GM18858 (cell line): ENCODE measurements around the gene PNMA6E.

ENCODE experiments used
- ATAC-seq: cut with Tn5 transposase; IDR thresholded peaks from one replicate; pipeline ENCODE4 v1.9.1; 2021; ENCODE audit not compliant: unreplicated experiment

Gene PNMA6E

GRCh38 chrX:153435845-153436244, 34.7 kb upstream of the PNMA6E start:
- no peak for ATAC-seq

GRCh38 chrX:153434801-153435200, 33.7 kb upstream of the PNMA6E start:
- ATAC-seq = no peak

GRCh38 chrX:153433781-153434285, 32.7 kb upstream of the PNMA6E start:
- ATAC-seq = no peak

DNA sequence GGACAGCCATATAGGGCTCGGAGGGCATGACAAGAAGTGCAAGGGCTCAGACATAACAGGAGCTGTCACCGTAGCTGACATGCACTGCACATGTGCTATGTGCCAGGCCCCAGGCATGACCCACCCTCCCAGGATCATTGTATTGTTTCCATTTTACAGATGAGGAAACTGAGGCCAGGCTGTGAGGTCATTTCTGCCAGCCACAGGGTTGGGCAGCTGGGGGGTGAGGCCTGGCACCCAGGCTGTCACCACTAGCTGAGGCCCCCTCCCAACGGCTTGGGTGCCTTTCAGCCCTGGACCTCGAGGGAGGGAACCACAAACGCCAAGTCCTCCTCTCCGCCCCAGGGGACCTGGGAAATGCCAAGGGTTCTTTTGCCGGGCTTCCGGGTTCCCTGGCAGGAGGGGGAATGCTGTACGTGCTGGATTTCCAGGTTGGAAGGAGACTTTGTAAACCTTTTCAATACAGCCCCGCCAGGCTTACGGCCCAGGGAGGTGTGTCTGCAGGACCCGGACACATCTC, 32.1 kb upstream of the PNMA6E start:
- no peak for ATAC-seq

- ATAC-seq = no peak
These were observed 29.6 kb upstream of the PNMA6E start for GRCh38 chrX:153430796-153431195.

DNA sequence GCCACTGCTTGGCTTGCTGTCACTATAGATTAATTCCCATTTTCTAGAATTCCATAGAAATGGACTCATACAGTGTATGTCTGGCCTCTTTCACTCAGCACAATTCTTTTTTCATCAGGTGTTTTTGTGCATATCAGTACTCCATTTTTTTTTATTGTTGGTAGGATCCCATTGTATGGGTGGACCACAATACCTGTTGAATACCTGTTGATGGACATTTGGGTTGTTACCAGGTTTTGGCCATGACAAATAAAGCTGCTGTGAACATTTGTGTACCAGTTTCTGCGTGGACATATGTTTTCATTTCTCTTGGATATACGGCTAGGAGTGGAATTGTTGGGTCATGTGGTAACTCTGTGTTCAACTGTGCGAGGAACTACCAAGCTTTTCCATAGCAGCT, 25.1 kb upstream of the PNMA6E start:
- ATAC-seq = no peak

- no peak for ATAC-seq
These were observed 22.5 kb upstream of the PNMA6E start for GRCh38 chrX:153423652-153424051.

GRCh38 chrX:153421856-153422255, 20.7 kb upstream of the PNMA6E start:
- no peak for ATAC-seq

GRCh38 chrX:153420851-153421599, 19.9 kb upstream of the PNMA6E start:
- no peak for ATAC-seq

GRCh38 chrX:153417637-153418036, 16.5 kb upstream of the PNMA6E start:
- no peak for ATAC-seq

DNA sequence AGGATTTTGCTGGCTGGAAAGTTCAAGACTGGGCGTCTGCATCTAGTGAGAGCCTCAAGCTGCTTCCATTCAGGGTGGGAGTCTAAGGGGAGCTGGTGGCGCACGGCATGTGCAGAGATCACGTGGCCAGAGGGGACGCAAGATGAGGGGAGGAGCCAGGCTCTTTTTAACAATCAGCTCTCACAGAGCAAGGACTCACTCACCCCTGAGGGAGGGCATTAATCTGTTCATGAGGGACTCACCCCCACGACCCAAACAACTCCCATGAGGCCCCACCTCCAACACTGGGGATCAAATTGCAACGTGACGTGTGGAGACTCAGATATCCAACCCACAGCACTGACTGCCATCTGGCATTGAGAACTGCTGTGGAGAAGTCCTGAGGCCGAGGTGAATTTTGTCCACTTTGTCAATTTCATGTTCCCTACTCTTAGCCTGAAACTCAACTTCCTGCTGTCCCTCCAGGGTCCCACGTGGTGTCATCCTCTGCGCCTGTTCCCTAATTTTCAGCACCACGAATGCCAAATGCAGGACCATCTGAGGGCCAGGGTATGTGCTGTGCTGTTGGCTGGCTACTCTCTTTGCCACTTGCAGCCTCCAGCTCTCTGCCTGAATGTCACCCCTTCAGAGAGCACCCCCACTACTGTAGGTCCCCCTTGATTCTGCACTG, 15.8 kb upstream of the PNMA6E start:
- no peak for ATAC-seq

DNA sequence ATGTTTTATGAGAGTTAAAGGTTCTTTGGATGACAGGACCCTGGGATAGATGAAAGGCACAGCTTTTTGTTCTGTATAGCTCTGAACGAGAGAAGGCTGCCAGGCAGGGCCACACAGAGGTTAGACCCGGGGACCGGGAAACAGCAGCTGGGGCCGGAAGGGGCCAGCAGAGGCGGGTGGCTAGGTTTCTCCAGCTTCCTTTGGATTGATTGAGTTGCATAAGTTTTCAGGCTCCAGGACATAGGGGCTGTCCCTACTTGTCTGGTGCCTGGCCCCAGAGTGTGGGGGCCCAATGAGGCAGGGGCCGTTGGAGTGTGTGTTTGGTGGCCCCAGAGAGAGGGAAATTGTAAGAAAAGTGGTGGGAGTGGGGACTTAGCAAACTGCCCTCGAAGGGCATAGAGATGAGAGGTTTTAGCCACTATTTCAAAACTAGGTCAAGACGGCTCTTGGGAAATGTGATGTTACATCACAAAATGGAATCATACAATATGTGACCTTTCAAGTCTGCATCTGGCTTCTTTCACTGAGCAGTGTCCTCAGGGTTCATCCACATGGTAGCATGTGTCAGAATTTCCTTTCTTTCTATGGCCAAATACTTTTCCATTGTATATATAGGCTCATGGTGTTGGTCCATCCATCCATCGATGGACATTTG, 13.8 kb upstream of the PNMA6E start:
- ATAC-seq = no peak

DNA sequence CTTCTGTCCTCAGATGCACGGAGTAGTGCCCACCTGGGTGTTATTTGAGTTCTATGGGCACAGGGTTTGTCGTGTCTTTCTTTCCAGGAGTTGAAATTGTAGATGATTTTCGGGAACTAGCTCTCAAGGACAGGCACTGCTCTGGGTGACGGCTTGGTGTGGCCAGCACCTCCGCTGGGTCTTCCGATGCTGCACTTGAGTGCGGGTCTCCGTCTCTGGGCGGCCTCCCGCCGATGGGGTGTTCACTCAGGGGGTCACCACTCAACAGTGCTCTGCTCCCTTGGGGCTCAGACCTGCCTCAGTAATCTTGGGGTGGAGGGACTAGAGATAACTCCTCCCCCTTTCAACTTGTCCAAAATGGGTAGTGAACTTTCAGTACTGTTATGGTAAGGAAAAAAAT, 12.6 kb upstream of the PNMA6E start:
- no peak for ATAC-seq

DNA sequence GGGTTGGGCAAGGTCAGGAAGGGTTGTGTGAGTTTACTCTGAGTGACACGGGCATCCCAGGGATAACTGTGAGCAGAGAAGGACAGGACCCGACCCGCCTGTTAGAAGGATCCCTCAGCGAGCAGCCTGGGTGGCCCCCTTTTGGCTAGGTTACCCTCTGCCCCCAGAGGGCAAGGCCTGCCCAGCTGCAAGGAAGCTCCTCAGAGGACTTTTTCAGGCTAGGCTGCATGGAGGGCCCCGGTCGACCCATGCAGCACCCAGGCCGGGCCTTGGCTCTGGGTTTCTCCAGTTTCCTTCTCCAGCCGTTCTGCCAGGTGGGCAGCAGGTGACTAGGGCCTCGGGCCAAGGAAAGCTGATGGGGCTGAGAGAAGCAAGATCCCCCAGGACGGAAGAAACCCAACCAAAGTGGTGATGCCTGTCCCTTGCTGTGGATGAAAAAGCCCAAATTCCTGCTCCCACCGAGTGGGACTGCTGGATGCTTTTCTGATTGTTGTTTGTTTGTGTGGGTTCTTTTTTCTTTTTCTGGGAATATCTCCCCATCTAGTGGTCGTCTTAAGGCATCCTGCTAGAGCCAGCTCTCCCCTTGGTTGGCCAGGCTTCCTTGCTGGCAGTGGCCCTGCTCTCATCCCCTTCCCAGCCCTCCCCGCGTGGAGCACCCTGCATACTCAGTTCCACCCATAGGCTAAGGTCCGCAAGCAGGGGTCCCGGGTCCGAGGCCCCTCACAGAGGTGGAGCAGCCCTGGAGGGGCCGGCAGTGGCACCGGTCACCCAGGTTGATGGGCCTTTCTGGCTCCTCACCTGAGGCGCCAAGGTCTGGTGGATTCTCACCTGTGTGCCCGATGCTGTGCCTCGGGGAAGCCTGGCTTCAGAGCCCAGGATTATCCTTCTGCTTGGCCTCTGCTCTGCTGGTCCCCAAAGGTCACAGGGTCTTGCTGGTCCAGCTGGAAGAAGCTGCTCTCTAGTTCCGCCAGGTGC, 11.9 kb upstream of the PNMA6E start:
- ATAC-seq = no peak

DNA sequence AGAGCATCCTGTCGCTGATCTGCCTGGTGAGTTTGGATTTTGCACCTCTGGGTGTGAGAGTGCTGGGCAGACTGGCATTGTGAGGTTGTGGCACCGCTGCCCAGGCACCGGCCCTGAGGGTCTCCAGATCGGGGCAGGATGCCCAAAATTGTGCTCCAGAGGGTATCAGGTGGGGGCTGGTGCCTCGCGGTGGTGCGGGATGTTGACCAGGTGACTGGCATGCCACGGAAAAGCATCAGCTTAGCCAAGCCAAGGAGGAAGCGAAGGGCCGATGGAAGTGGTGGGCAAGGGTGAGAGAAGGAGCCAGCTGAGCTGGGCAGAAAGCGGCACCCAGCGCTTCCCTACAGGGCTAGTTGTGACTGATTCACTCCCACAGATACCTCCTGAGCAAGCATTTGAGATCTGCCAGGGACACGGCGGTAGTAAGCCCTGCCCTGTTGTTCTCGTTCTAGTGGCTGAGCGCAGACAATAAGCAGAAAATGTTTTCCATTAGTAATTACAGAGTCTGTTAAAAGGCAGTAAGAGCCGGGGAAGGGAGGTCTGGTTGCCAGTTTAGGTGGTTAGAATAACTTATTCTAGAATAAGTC, 10.9 kb upstream of the PNMA6E start:
- ATAC-seq = no peak

- no peak for ATAC-seq
These were observed 10.3 kb upstream of the PNMA6E start, which contains the start of gene ZFP92 for GRCh38 chrX:153411255-153411987. TSS of gene ZFP92 (plus strand) at chrX:153411472. CDS start at chrX:153418323, 6,851 bp downstream.

- ATAC-seq = no peak
These were observed 9.7 kb upstream of the PNMA6E start for GRCh38 chrX:153410888-153411254.

DNA sequence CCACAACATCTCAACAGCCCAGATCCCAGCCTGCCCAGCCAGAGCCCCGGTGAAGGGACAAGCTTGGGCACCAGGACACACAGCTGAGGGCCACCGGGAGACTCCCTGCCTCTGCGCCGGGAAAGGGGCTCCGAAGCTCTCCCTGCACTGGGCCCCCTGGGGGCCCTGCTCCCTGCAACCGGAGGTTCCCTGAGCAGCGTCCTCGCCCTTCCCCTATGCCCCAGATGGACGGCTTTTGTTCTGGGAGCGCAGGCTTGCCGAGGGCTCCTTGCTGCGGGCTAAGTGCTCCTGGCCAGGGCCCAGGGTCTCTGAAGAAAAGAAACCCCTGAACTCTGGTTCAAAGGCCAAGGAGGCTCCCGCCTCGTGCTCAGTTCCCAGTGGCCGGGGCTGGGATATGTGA, 9.2 kb upstream of the PNMA6E start:
- ATAC-seq = no peak

DNA sequence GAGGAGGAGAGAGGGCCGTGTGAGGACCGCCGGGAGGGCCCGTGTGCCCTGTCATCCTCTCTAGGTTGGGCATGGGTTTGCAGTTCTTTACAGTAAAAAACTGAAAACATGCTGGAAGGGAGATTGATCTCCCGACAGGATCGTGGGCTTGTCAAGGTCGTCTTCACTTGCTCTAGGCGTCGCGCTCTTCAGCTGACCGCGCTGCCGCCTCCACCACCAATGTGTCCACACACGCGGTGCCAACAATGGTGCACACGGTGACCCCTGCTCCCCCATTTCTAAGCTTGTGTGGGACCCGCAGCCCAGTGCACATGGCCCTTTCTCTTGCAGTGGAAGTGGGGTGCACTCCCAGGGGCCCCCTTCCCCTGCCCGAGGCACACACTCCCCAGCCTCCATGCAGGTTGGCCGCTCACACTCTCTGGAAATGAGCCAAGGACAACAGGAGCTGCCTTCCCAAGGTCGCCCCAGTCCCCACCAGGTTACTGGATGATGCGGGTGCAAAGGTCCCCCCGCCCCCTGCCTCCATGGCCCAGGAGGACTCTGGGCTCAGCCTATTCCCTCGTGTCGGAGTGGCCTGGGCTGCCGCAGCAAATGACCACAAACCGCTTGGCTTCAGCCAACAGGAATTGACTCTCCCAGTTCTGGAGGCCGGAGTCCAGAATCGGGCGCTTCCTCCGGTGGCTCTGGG, 8.4 kb upstream of the PNMA6E start:
- ATAC-seq = no peak
